SJSA1 (cell line): ENCODE results near the gene RIBC2. TPM values are rescaled to one million over a fixed set of nuclear protein-coding genes. Genes with fewer than 3 reads are reported as not detected.
"Not testable (repeated sequence)": the region's sequence is repeated elsewhere in the genome, so short reads cannot be mapped to it uniquely, and the experiment has no call there.

Experiments used
- DNase-seq, 2 experiments: peaks; one replicate each; pipeline ENCODE4 v3.0.0-alpha.2; 2015 to 2020; ENCODE audit warnings: low spot score in 2 of 2, low read depth in 1 of 2
- H3K27ac ChIP-seq: fragments of 250-450 bp; sonication (Bioruptor Pico); 2 replicates; pipeline ENCODE4 v1.5.1; 2020; ENCODE audit warnings: mild to moderate bottlenecking, moderate library complexity
- H3K27me3 ChIP-seq: fragments of 250-450 bp; sonication (Bioruptor Pico); replicated peaks from 2 replicates; pipeline ENCODE4 v1.5.1; 2020; ENCODE audit warnings: mild to moderate bottlenecking, moderate library complexity
- H3K36me3 ChIP-seq: fragments of 250-450 bp; sonication (Bioruptor Pico); 2 replicates; pipeline ENCODE4 v1.5.1; 2020; ENCODE audit warnings: mild to moderate bottlenecking
- H3K4me1 ChIP-seq: fragments of 250-450 bp; sonication (Bioruptor Pico); replicated peaks from 2 replicates; pipeline ENCODE4 v1.6.1; 2021; ENCODE audit warnings: mild to moderate bottlenecking
- H3K4me3 ChIP-seq: fragments of 250-450 bp; sonication (Bioruptor Pico); 2 replicates; pipeline ENCODE4 v1.5.1; 2020; ENCODE audit warnings: mild to moderate bottlenecking
- H3K9me3 ChIP-seq: fragments of 250-450 bp; sonication (Bioruptor Pico); replicated peaks from 2 replicates; pipeline ENCODE4 v1.5.1; 2020; ENCODE audit warnings: mild to moderate bottlenecking
- total RNA-seq: library from RNA; depleted of rRNA; stranded (reverse); fragments of >200 nt; shearing (Covaris generic); gene quantifications from 2 replicates; pipeline ENCODE4 v1.2.3, GENCODE V29; 2014; rRNA removed

RIBC2 gene, protein sequence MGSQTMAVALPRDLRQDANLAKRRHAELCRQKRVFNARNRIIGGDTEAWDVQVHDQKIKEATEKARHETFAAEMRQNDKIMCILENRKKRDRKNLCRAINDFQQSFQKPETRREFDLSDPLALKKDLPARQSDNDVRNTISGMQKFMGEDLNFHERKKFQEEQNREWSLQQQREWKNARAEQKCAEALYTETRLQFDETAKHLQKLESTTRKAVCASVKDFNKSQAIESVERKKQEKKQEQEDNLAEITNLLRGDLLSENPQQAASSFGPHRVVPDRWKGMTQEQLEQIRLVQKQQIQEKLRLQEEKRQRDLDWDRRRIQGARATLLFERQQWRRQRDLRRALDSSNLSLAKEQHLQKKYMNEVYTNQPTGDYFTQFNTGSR
- total RNA-seq = not detected in 2 replicates

DNA sequence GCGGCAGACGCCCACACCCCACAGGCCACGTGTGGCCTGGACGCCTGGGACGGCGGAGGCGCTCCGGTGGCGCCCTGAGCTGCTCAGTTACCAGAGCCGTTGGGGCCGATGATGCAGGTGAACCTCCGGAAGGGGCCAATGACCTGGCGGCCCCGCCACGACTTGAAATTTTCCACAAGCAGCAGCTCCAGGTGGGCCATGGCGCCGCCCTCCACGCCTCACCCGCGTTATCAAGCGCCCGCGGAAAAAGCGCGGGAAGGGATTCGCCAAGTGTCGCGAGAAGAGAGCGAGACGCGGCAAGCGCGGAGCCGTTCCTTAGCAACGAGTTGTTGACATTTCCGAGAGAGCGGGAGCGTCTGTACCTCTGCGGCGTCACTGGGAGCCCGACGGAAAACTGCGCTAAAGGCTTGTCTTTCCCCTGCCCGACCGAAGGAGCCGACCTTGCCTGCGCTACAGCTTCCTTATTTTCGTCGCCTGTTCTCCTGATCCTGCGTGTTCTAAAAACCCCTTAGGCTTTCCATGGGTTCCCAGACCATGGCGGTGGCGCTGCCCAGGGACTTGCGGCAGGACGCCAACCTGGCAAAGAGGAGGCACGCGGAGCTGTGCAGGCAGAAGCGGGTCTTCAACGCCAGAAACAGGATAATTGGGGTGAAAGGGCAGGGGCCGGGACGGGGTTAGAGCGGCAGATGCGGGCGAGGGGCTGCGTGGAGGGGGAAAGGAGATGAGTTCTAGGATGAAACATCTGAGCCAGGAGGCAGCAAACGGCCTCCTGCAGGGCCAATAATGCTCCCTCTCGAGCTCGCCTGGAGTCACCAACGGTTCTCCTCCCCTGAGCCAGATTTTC is at the start of gene RIBC2, which contains the start of gene SMC1B:
RIBC2 (plus strand) TSS at position 326 of the 844 bp plus-strand sequence; CDS start at position 520, 194 bp downstream.
SMC1B (minus strand) TSS at position 232 of the 844 bp plus-strand sequence; CDS start at position 200, 32 bp downstream.
- Histone ChIP-seq H3K4me1 (no peaks in the 10 kb centered on the region), H3K27ac (no peak within 1 kb of the TSS), H3K36me3 (no peaks in the 10 kb centered on the region), H3K9me3 (no peaks in the 10 kb centered on the region), H3K27me3 (no peaks in the 10 kb centered on the region), H3K4me3 (no peak within 1 kb of the TSS)
- DNase-seq = no peak

DNA sequence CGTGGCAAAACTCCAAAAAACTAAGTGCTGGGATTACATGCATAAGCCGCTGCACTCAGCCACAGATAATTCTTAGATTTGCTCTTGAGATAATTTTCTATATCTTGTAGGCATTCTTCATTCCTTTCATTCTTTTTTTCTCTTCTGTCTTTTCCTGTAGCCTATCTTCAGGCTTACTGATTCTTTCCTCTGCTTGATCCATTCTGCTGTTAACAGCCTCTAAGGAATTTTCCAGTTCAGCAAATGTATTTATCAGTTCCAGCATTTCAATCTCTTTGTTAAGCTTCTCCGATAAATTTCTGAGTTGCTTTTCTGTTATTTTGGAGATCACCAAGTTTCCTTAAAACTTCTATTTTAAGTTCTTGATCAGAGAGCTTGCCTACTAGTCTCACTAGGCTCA is 46.8 kb upstream of the RIBC2 start:
- no peaks in the 10 kb centered on the region for H3K36me3 ChIP-seq
- H3K27me3 ChIP-seq = no peaks in the 10 kb centered on the region; the same call in 1 of the 2 replicates
- no peaks in the 10 kb centered on the region for H3K4me1 ChIP-seq
- DNase-seq = no peak
- H3K27ac ChIP-seq = no peak overlapping the region
- peaks cover 7% of the 10 kb centered on the region; the same call in 1 of the 2 replicates for H3K9me3 ChIP-seq
- H3K4me3 ChIP-seq = no peak overlapping the region

DNA sequence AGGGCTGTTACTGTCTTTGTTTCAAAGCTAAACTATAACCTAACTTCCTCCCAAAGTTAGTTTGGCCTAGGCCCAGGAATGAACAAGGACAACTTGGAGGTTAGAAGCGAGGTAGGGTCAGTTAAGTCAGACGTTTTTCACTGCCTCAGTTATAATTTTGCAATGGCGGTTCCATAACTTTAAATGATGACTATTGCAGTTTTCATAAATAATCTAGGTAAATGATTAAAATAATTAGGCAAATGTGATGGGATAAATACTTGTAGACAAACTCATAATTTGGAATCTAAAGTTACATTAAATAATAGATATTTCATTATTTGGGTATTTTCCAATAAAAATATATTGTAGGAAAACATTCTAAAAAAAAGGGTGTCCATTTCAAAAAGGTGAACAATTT is 39.9 kb upstream of the RIBC2 start:
- H3K9me3 ChIP-seq, DNase-seq: not testable (repeated sequence)

DNA sequence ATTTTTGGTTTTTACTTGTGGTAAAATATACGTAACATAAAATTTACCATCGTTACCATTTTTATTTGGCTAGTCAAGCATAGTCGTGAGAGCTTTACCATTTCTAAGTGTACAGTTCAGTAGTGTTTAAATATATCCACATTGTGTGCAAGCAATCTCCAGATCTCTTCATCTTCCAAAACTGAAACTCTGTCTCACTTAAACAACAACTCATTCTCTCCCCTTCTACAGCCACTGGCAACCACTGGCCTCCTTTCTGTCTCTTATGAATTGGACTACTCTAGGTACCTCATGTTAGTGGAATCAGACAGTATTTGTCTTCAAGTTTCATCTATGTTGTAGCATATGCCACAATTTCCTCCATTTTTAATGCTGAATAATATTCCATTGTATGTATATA is 37.5 kb upstream of the RIBC2 start:
- Histone ChIP-seq H3K4me3 (no peak overlapping the region), H3K9me3 (no peaks in the 10 kb centered on the region), H3K36me3 (no peaks in the 10 kb centered on the region), H3K27me3 (peaks cover 12% of the 10 kb centered on the region; the same call in 1 of the 2 replicates), H3K4me1 (no peaks in the 10 kb centered on the region), H3K27ac (no peak overlapping the region)
- no peak for DNase-seq

More for the DNA sequence above, 39.9 kb upstream of the RIBC2 start:
- H3K4me3 ChIP-seq, H3K27me3 ChIP-seq, H3K4me1 ChIP-seq, H3K27ac ChIP-seq, H3K36me3 ChIP-seq: not testable (repeated sequence)

DNA sequence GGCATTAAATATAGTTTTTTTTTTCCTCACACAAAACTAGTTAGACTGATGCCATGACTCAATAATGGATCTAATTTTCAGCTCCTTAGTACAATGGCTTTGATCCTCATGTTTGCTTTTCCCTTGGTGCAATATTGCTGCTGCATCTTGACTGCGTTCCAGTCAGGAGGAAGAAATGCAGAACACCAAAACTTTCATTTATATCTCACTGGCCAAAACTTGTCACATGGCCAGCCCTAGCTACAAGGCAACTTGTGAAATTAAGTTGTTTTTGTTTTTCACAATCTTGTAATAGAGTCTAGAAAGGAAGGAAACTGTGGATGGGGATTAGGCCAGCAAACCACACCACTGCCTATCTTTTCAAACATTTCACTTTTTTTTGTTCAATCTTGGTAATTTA is 36.8 kb upstream of the RIBC2 start:
- no peaks in the 10 kb centered on the region for H3K9me3 ChIP-seq

DNA sequence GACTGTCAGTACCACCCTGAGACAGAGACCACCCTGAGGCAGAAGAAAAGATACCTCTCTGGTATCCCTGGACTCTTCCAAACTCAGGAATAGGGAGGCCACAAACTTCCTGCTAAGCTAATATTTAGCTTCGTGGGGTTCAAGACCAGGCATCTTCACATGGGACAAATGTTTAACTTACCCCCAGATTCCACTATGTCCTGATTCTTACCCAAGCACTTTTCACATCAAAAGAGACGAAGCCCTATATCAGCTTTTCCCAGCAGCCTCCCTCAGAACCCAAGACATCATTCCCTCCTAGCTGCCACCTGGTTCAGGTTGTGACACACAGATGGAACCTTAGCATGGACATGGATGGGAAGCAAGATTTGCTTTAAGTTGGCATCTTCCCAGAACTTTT is 32.1 kb upstream of the RIBC2 start:
- no peak overlapping the region for H3K27ac ChIP-seq
- no peak overlapping the region for H3K4me3 ChIP-seq
- peaks cover 15% of the 10 kb centered on the region; the same call in 1 of the 2 replicates for H3K27me3 ChIP-seq
- H3K36me3 ChIP-seq = no peaks in the 10 kb centered on the region
- no peak for DNase-seq
- H3K9me3 ChIP-seq = no peaks in the 10 kb centered on the region
- no peaks in the 10 kb centered on the region for H3K4me1 ChIP-seq

More for the DNA sequence above, 36.8 kb upstream of the RIBC2 start:
- no peak for DNase-seq
- Histone ChIP-seq H3K4me3 (no peak overlapping the region), H3K27me3 (peaks cover 12% of the 10 kb centered on the region; the same call in 1 of the 2 replicates), H3K36me3 (no peaks in the 10 kb centered on the region), H3K27ac (no peak overlapping the region), H3K4me1 (no peaks in the 10 kb centered on the region)

DNA sequence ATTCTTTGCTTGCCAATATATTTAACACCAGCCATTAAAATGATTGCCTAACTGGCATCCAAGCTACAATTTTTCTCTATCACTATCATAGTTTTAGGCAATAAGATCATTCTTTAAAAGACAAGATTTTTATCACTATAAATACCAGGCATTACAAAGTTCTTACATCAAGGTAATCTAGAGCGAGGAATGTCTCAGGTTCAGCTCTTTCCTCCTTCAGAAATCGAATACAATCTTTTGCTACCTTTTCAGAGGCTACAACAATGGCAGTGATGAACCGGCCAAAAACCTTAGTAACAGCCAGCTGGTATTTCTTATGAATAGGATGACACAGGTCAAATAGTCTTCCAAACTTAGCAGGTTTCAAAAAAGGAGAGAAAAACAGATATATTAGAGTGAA is 23.9 kb upstream of the RIBC2 start:
- Histone ChIP-seq H3K27ac (no peak overlapping the region), H3K9me3 (no peaks in the 10 kb centered on the region), H3K4me1 (no peaks in the 10 kb centered on the region), H3K27me3 (peaks cover 7% of the 10 kb centered on the region), H3K4me3 (no peak overlapping the region), H3K36me3 (no peaks in the 10 kb centered on the region)
- DNase-seq = no peak

DNA sequence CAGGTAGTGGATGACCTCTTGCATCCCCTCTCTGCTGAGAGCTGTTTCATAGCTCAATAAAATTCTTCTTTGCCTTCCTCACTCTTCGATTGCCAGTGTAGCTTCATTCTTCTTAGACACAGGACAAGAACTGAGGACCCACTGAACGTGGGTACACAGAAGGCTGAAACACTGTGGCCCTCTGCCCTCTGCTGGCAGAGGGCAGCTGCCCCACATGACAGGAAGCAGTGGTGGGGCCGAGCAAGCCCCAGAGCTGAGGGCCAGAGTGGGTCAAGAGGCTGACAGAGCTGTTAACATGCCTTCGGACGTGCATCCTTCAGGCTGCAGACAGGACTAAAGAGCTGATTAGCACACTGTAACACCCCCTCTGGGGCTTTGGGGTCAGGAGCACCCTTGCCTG is 15.7 kb upstream of the RIBC2 start:
- no peak overlapping the region for H3K27ac ChIP-seq
- DNase-seq = peak in 1 of 2 experiments; percentile 11
- no peak overlapping the region for H3K4me3 ChIP-seq
- no peaks in the 10 kb centered on the region for H3K4me1 ChIP-seq
- no peaks in the 10 kb centered on the region for H3K9me3 ChIP-seq
- H3K27me3 ChIP-seq = no peaks in the 10 kb centered on the region; the same call in 1 of the 2 replicates
- H3K36me3 ChIP-seq = no peaks in the 10 kb centered on the region

DNA sequence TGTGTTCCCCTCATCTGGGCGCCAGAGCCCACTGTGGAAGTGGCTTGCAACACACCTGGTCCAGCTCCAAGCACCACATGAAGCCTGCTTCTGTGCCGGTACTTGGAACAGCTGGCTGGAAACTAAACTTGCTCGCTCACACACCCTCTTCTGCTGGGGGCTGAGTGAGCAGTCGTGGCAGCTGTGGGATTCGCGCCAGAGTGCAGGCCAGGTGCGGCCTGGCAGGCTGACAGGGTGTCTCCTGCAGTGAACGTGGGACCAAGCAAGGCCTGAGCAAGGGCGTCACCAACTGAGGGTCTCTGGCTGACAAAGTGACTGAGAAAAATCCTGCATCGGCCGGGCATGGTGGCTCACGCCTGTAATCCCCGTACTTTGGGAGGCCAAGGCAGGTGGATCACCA is 15.3 kb upstream of the RIBC2 start:
- Histone ChIP-seq H3K9me3 (no peaks in the 10 kb centered on the region), H3K4me1 (no peaks in the 10 kb centered on the region), H3K27ac (no peak overlapping the region), H3K27me3 (no peaks in the 10 kb centered on the region; the same call in 1 of the 2 replicates), H3K36me3 (no peaks in the 10 kb centered on the region), H3K4me3 (no peak overlapping the region)
- DNase-seq = no peak

DNA sequence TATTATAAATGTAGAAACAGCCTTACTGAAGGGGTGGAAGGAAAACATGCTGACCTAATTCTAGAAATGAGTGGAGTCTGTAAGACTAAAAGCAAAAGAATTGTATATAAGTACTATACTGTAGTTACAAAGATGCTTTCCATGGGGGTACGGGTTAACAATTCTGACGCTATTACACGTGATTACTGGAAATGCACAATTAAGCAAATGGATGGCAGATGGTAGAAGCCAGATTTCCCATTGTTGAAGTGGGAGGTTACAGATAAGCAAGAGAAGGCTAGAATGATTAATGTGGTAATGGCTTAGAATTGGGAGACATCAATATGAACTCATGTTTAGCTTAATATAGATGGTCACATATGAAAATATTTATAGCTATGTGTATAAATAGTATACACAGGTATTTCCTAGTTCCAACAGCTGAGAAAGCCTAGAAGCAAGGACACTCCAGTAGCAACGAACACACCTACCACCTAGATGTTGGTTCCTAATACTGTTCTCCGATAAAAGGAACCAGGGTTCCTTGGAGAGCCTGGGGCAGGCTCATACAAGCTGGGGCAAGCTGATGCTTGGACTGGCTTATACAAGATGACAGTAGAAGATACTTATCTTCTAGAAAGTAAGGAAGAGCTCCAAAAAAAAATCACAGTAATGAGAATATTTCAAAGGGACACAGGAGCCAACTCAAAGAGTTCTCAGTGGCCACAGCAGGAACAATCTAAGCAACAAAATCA is 13.6 kb upstream of the RIBC2 start:
- H3K9me3 ChIP-seq = no peaks in the 10 kb centered on the region
- no peaks in the 10 kb centered on the region for H3K36me3 ChIP-seq
- no peak overlapping the region for H3K4me3 ChIP-seq
- no peaks in the 10 kb centered on the region for H3K4me1 ChIP-seq
- H3K27ac ChIP-seq = no peak overlapping the region
- no peak for DNase-seq
- H3K27me3 ChIP-seq = no peaks in the 10 kb centered on the region; the same call in 1 of the 2 replicates

DNA sequence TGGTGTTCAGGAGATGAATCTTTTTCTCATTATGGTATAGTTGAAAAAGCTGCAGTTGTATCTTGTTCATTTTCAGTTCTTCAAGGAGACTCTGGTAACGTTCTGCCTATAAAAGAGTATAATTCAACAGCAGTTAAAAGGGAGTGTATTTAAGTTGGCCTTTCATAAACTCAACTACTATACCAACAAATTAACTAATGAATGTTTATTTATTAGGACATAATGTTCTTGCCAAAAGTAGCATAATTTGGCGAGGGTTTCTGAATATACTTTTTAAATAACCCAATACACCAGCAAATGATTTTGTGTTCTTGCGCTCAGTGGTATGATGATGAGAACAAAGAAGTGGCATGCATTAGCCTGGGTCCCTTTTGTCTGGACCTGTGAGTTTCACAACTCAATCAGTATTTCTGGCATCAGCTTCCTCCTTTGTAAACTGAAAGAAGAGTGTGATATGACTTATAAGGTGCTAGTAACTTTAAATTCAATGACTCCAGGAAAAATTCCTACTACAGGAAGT is 11.0 kb upstream of the RIBC2 start:
- no peak overlapping the region for H3K4me3 ChIP-seq
- H3K4me1 ChIP-seq = no peaks in the 10 kb centered on the region
- no peak for DNase-seq
- no peaks in the 10 kb centered on the region for H3K9me3 ChIP-seq
- no peaks in the 10 kb centered on the region for H3K36me3 ChIP-seq
- no peak overlapping the region for H3K27ac ChIP-seq
- H3K27me3 ChIP-seq = peaks cover 3% of the 10 kb centered on the region; the same call in 1 of the 2 replicates

DNA sequence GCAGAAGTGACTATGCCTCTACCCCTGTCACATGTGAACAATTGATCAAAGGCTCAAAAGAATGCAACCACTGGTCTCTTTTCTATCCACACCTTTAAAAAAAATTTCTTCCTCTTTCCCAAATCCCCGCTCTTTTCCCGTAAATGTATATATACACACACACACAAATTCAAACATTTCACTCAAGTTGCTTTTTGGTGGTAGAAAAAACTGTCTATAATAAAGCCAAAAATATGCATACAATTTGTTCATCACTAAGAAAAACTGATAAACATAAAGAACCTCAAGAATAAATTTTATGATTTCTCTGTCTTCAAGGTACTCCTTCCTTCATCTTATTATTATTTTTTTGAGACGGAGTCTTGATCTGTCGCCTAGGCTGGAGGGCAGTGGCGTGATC is 5.7 kb upstream of the RIBC2 start:
- Histone ChIP-seq H3K36me3 (no peaks in the 10 kb centered on the region), H3K9me3 (no peaks in the 10 kb centered on the region), H3K4me1 (no peaks in the 10 kb centered on the region), H3K27ac (no peak overlapping the region), H3K4me3 (no peak overlapping the region), H3K27me3 (peaks cover 3% of the 10 kb centered on the region; the same call in 1 of the 2 replicates)
- no peak for DNase-seq

DNA sequence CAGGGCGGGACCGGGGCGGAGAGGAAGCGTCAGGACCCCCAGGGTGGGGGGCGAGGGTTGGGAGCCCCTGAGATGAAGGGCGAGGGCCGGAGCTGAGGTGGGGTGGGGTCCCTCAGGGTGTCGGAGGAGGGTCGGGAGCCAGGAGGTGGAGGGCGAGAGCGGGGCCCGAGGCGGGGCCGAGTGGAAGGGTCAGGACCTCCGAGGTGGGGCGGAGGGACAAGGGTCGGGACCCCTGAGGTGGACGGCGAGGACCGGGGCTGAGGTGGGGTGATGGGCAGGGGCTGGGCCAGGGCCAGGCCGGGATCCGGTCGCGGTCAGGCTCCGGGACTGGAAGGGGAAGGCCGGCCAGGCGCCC is 503 bp upstream of the RIBC2 start:
- Histone ChIP-seq H3K27me3 (no peaks in the 10 kb centered on the region), H3K4me1 (no peaks in the 10 kb centered on the region), H3K27ac (no peak overlapping the region), H3K4me3 (no peak overlapping the region), H3K9me3 (no peaks in the 10 kb centered on the region), H3K36me3 (no peaks in the 10 kb centered on the region)
- no peak for DNase-seq
